Measurements from ENCODE around the gene CDC5L.

GRCh38 chr6:44470115-44470464, 82.6 kb downstream of the CDC5L start:
- TF ChIP-seq CTCF (IDR thresholded peaks at IDR 0.05) (no peak), POLR2A (IDR thresholded peaks at IDR 0.05) (no peak)

All from upper lobe of left lung (tissue), 4 donors.